ENCODE data around the gene IQCK. TPM values are rescaled to one million over a fixed set of nuclear protein-coding genes. Genes with fewer than 3 reads are reported as not detected.

The IQCK gene
- total and polyA plus RNA-seq, 4 donors = 4.0 to 10.0 (median 5.7) TPM

GRCh38 chr16:19769239-19769638 lies 51.2 kb downstream of the IQCK start:
- Histone ChIP-seq H3K27me3 (ENCODE audit: control insufficient read depth in 1 of 2, insufficient read depth in 2 of 2, low read length in 1 of 2) (no peaks in the 10 kb centered on the region), H3K9me3 (ENCODE audit: control insufficient read depth, low read length) (peaks cover 2% of the 10 kb centered on the region), H3K27ac (ENCODE audit: low read depth in 1 of 2, low read length in 2 of 2) (no peak overlapping the region), H3K4me3 (ENCODE audit: low read length in 2 of 2) (no peak overlapping the region), H3K36me3 (ENCODE audit: control insufficient read depth in 1 of 2, insufficient read depth in 2 of 2, low read length in 1 of 2) (no peaks in the 10 kb centered on the region), H3K4me1 (ENCODE audit: control insufficient read depth in 1 of 2, insufficient read depth in 2 of 2, low read length in 2 of 2) (no peaks in the 10 kb centered on the region)
- intact Hi-C loops (cut with DNase I) = no loop called here
- DNase-seq = no peak
- no peak for ATAC-seq (ENCODE audit: low FRiP score)
- 94% methylated on average over 4 of the region's 4 CpGs for WGBS, 2 donors

- WGBS, 2 donors = 62 to 69% methylated on average over 3 of the region's 3 CpGs
- DNase-seq = no peak
- Histone ChIP-seq H3K4me1 (ENCODE audit: control insufficient read depth in 1 of 2, insufficient read depth in 2 of 2, low read length in 2 of 2) (no peaks in the 10 kb centered on the region), H3K27me3 (ENCODE audit: control insufficient read depth in 1 of 2, insufficient read depth in 2 of 2, low read length in 1 of 2) (no peaks in the 10 kb centered on the region), H3K36me3 (ENCODE audit: control insufficient read depth in 1 of 2, insufficient read depth in 2 of 2, low read length in 1 of 2) (no peaks in the 10 kb centered on the region), H3K4me3 (ENCODE audit: low read length in 2 of 2) (no peak overlapping the region), H3K27ac (ENCODE audit: low read depth in 1 of 2, low read length in 2 of 2) (no peak overlapping the region), H3K9me3 (ENCODE audit: control insufficient read depth, low read length) (peaks cover 2% of the 10 kb centered on the region)
- intact Hi-C loops (cut with DNase I) = no loop called here
- ATAC-seq (ENCODE audit: low FRiP score) = no peak
Measured at GRCh38 chr16:19771040-19771439, 53.0 kb downstream of the IQCK start.

GRCh38 chr16:19771796-19772195 lies 53.7 kb downstream of the IQCK start:
- H3K4me1 ChIP-seq (ENCODE audit: control insufficient read depth in 1 of 2, insufficient read depth in 2 of 2, low read length in 2 of 2) = no peaks in the 10 kb centered on the region
- H3K27me3 ChIP-seq (ENCODE audit: control insufficient read depth in 1 of 2, insufficient read depth in 2 of 2, low read length in 1 of 2) = no peaks in the 10 kb centered on the region
- intact Hi-C loops (cut with DNase I) = no loop called here
- no peak overlapping the region for H3K27ac ChIP-seq (ENCODE audit: low read depth in 1 of 2, low read length in 2 of 2)
- WGBS, 2 donors = 61 to 62% methylated on average over 4 of the region's 4 CpGs
- H3K4me3 ChIP-seq (ENCODE audit: low read length in 2 of 2) = no peak overlapping the region
- peaks cover 2% of the 10 kb centered on the region for H3K9me3 ChIP-seq (ENCODE audit: control insufficient read depth, low read length)
- DNase-seq (no peak), ATAC-seq (ENCODE audit: low FRiP score) (no peak)
- no peaks in the 10 kb centered on the region for H3K36me3 ChIP-seq (ENCODE audit: control insufficient read depth in 1 of 2, insufficient read depth in 2 of 2, low read length in 1 of 2)

- Histone ChIP-seq H3K4me1 (ENCODE audit: control insufficient read depth in 1 of 2, insufficient read depth in 2 of 2, low read length in 2 of 2) (no peaks in the 10 kb centered on the region), H3K4me3 (ENCODE audit: low read length in 2 of 2) (no peak overlapping the region), H3K27me3 (ENCODE audit: control insufficient read depth in 1 of 2, insufficient read depth in 2 of 2, low read length in 1 of 2) (no peaks in the 10 kb centered on the region), H3K9me3 (ENCODE audit: control insufficient read depth, low read length) (peaks cover 2% of the 10 kb centered on the region), H3K27ac (ENCODE audit: low read depth in 1 of 2, low read length in 2 of 2) (no peak overlapping the region), H3K36me3 (ENCODE audit: control insufficient read depth in 1 of 2, insufficient read depth in 2 of 2, low read length in 1 of 2) (no peaks in the 10 kb centered on the region)
- DNase-seq = no peak
- no peak for ATAC-seq (ENCODE audit: low FRiP score)
- intact Hi-C loops (cut with DNase I) = no loop called here
- 67 to 75% methylated on average over 2 of the region's 2 CpGs for WGBS, 2 donors
Measured at GRCh38 chr16:19774024-19774423, 56.0 kb downstream of the IQCK start.

GRCh38 chr16:19776147-19776546 lies 58.1 kb downstream of the IQCK start:
- intact Hi-C loops (cut with DNase I) = no loop called here

GRCh38 chr16:19776565-19776964 lies 58.5 kb downstream of the IQCK start:
- Histone ChIP-seq H3K4me1 (ENCODE audit: control insufficient read depth in 1 of 2, insufficient read depth in 2 of 2, low read length in 2 of 2) (no peaks in the 10 kb centered on the region), H3K4me3 (ENCODE audit: low read length in 2 of 2) (no peak overlapping the region), H3K27ac (ENCODE audit: low read depth in 1 of 2, low read length in 2 of 2) (no peak overlapping the region), H3K27me3 (ENCODE audit: control insufficient read depth in 1 of 2, insufficient read depth in 2 of 2, low read length in 1 of 2) (no peaks in the 10 kb centered on the region), H3K9me3 (ENCODE audit: control insufficient read depth, low read length) (no peaks in the 10 kb centered on the region), H3K36me3 (ENCODE audit: control insufficient read depth in 1 of 2, insufficient read depth in 2 of 2, low read length in 1 of 2) (no peaks in the 10 kb centered on the region)
- WGBS, 2 donors = 85 to 87% methylated on average over 12 of the region's 12 CpGs
- ATAC-seq (ENCODE audit: low FRiP score) (no peak), DNase-seq (no peak)
- intact Hi-C loops (cut with DNase I) = no loop called here

More at GRCh38 chr16:19776147-19776546, 58.1 kb downstream of the IQCK start:
- DNase-seq = no peak
- Histone ChIP-seq H3K4me1 (ENCODE audit: control insufficient read depth in 1 of 2, insufficient read depth in 2 of 2, low read length in 2 of 2) (no peaks in the 10 kb centered on the region), H3K9me3 (ENCODE audit: control insufficient read depth, low read length) (no peaks in the 10 kb centered on the region), H3K27me3 (ENCODE audit: control insufficient read depth in 1 of 2, insufficient read depth in 2 of 2, low read length in 1 of 2) (no peaks in the 10 kb centered on the region), H3K36me3 (ENCODE audit: control insufficient read depth in 1 of 2, insufficient read depth in 2 of 2, low read length in 1 of 2) (no peaks in the 10 kb centered on the region), H3K27ac (ENCODE audit: low read depth in 1 of 2, low read length in 2 of 2) (no peak overlapping the region), H3K4me3 (ENCODE audit: low read length in 2 of 2) (no peak overlapping the region)
- 93 to 98% methylated on average over 3 of the region's 3 CpGs for WGBS, 2 donors
- ATAC-seq (ENCODE audit: low FRiP score) = no peak

- Histone ChIP-seq H3K36me3 (ENCODE audit: control insufficient read depth in 1 of 2, insufficient read depth in 2 of 2, low read length in 1 of 2) (no peaks in the 10 kb centered on the region), H3K4me3 (ENCODE audit: low read length in 2 of 2) (no peak overlapping the region), H3K27me3 (ENCODE audit: control insufficient read depth in 1 of 2, insufficient read depth in 2 of 2, low read length in 1 of 2) (no peaks in the 10 kb centered on the region), H3K27ac (ENCODE audit: low read depth in 1 of 2, low read length in 2 of 2) (no peak overlapping the region), H3K4me1 (ENCODE audit: control insufficient read depth in 1 of 2, insufficient read depth in 2 of 2, low read length in 2 of 2) (no peaks in the 10 kb centered on the region), H3K9me3 (ENCODE audit: control insufficient read depth, low read length) (no peaks in the 10 kb centered on the region)
- no peak for DNase-seq
- WGBS, 2 donors = 94% methylated on average over 3 of the region's 3 CpGs
- ATAC-seq (ENCODE audit: low FRiP score) = no peak
- intact Hi-C loops (cut with DNase I) = no loop called here
Measured at GRCh38 chr16:19780321-19780720, 62.2 kb downstream of the IQCK start.

- WGBS, 2 donors = 78 to 85% methylated on average over 6 of the region's 6 CpGs
- ATAC-seq (ENCODE audit: low FRiP score) (peak; percentile 19), DNase-seq (no peak)
- Histone ChIP-seq H3K36me3 (ENCODE audit: control insufficient read depth in 1 of 2, insufficient read depth in 2 of 2, low read length in 1 of 2) (no peaks in the 10 kb centered on the region), H3K27ac (ENCODE audit: low read depth in 1 of 2, low read length in 2 of 2) (no peak overlapping the region), H3K4me1 (ENCODE audit: control insufficient read depth in 1 of 2, insufficient read depth in 2 of 2, low read length in 2 of 2) (no peaks in the 10 kb centered on the region), H3K4me3 (ENCODE audit: low read length in 2 of 2) (no peak overlapping the region), H3K27me3 (ENCODE audit: control insufficient read depth in 1 of 2, insufficient read depth in 2 of 2, low read length in 1 of 2) (no peaks in the 10 kb centered on the region), H3K9me3 (ENCODE audit: control insufficient read depth, low read length) (no peaks in the 10 kb centered on the region)
- intact Hi-C loops (cut with DNase I) = no loop called here
Measured at GRCh38 chr16:19781226-19781625, 63.2 kb downstream of the IQCK start.

- Histone ChIP-seq H3K4me1 (ENCODE audit: control insufficient read depth in 1 of 2, insufficient read depth in 2 of 2, low read length in 2 of 2) (no peaks in the 10 kb centered on the region), H3K36me3 (ENCODE audit: control insufficient read depth in 1 of 2, insufficient read depth in 2 of 2, low read length in 1 of 2) (no peaks in the 10 kb centered on the region), H3K9me3 (ENCODE audit: control insufficient read depth, low read length) (no peaks in the 10 kb centered on the region), H3K4me3 (ENCODE audit: low read length in 2 of 2) (no peak overlapping the region), H3K27ac (ENCODE audit: low read depth in 1 of 2, low read length in 2 of 2) (no peak overlapping the region), H3K27me3 (ENCODE audit: control insufficient read depth in 1 of 2, insufficient read depth in 2 of 2, low read length in 1 of 2) (no peaks in the 10 kb centered on the region)
- ATAC-seq (ENCODE audit: low FRiP score) (peak; percentile 52), DNase-seq (no peak)
- intact Hi-C loops (cut with DNase I) = no loop called here
- 81 to 86% methylated on average over 17 of the region's 17 CpGs for WGBS, 2 donors
Measured at GRCh38 chr16:19783363-19784182, 65.5 kb downstream of the IQCK start.

All from aorta (tissue), 5 donors.